Measurements from ENCODE around the gene EEF1AKMT1.

The EEF1AKMT1 gene

GRCh38 chr13:20718958-20719566 is 54.7 kb downstream of the EEF1AKMT1 start:
- Histone ChIP-seq H3K4me2 (ENCODE audit: low read length) (no peak overlapping the region), H3K27ac (no peak overlapping the region), H3K9me3 (ENCODE audit: control insufficient read depth, low read length) (no peaks in the 10 kb centered on the region), H3K27me3 (ENCODE audit: control insufficient read depth, insufficient read depth, low read length) (no peaks in the 10 kb centered on the region), H3K9ac (no peak overlapping the region), H3K4me1 (no peaks in the 10 kb centered on the region), H2AFZ (no peak overlapping the region), H3K4me3 (ENCODE audit: low read depth, low read length) (no peak overlapping the region), H3K79me2 (no peaks in the 10 kb centered on the region), H3K36me3 (ENCODE audit: control insufficient read depth, insufficient read depth, low read length) (no peaks in the 10 kb centered on the region)
- TF ChIP-seq, protein P1, sequence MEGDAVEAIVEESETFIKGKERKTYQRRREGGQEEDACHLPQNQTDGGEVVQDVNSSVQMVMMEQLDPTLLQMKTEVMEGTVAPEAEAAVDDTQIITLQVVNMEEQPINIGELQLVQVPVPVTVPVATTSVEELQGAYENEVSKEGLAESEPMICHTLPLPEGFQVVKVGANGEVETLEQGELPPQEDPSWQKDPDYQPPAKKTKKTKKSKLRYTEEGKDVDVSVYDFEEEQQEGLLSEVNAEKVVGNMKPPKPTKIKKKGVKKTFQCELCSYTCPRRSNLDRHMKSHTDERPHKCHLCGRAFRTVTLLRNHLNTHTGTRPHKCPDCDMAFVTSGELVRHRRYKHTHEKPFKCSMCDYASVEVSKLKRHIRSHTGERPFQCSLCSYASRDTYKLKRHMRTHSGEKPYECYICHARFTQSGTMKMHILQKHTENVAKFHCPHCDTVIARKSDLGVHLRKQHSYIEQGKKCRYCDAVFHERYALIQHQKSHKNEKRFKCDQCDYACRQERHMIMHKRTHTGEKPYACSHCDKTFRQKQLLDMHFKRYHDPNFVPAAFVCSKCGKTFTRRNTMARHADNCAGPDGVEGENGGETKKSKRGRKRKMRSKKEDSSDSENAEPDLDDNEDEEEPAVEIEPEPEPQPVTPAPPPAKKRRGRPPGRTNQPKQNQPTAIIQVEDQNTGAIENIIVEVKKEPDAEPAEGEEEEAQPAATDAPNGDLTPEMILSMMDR (IDR thresholded peaks at IDR 0.05), result no peak

DNA sequence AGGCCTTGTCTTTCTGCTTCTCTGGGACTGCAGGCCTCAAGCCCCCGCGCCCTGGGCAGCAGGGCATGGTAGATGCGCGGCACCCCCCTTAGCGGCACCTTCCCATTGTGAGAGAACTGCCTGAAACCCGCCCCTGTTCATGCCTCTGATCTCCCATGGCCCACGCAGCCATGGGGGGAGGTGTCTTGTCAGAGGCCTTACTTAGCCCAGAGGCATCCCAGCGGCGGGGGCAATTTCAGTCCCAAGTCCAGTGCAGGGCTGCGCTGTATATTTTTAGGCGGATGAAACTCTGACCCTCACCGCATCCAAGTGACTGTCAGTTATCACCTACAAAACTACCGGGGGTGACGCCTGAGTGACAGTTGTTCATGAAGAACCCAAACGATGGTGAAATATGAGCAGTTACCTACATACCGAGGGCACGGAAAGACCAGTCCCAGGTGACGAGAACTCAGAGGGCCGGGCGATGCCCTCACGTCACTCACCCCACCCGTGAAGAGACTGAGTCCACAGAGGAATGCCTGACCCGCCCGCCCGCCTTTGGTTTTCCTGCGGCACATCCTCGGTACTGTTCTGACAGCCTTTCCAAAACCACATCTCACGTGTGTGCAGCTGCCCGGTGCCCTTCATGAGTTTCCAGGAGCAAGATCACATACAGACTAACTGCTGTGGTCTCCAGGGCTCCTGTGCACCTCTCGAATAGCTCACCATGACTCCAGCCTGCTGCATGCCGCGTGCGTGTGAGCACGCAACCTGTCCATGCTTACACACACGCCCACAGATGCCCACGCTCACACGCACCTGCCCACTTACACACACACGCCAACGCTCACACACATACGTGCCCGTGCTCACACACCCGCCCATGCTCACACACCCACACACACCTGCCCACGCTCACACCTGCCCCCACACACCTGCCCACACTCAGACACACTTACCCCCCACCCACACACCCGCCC is 55.9 kb downstream of the EEF1AKMT1 start:
- H3K4me3 ChIP-seq (ENCODE audit: low read depth, low read length), result no peak overlapping the region
- TF ChIP-seq, protein P1 (IDR thresholded peaks at IDR 0.05), result no peak
- H3K27me3 ChIP-seq (ENCODE audit: control insufficient read depth, insufficient read depth, low read length), result no peaks in the 10 kb centered on the region
- no peak overlapping the region for H3K9ac ChIP-seq
- no peaks in the 10 kb centered on the region for H3K9me3 ChIP-seq (ENCODE audit: control insufficient read depth, low read length)
- no peak overlapping the region for H2AFZ ChIP-seq
- H3K4me2 ChIP-seq (ENCODE audit: low read length), result no peak overlapping the region
- H3K27ac ChIP-seq, result no peak overlapping the region
- no peaks in the 10 kb centered on the region for H3K79me2 ChIP-seq
- no peaks in the 10 kb centered on the region for H3K36me3 ChIP-seq (ENCODE audit: control insufficient read depth, insufficient read depth, low read length)
- no peaks in the 10 kb centered on the region for H3K4me1 ChIP-seq

DNA sequence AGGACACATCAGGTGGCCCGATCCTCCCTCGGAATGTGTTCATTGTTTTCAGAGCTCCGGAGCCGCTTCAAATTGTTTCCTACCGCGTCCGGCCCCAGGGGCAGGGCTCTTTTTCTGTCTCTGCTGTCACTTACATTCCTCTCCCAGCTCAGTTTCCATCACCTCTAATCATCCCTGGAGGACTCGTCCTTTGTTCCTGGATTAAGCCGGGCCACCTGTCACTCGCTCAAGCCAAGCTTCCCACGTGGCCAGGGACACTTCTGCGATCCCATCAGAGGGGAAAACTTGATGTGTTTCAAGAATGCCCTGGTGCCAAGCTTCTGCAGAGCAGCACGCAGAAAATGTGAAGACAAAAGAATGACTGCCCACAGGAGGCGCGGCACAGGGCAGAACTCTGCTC is 56.8 kb downstream of the EEF1AKMT1 start:
- Histone ChIP-seq H3K4me1 (no peaks in the 10 kb centered on the region), H3K4me2 (ENCODE audit: low read length) (no peak overlapping the region), H3K36me3 (ENCODE audit: control insufficient read depth, insufficient read depth, low read length) (no peaks in the 10 kb centered on the region), H3K4me3 (ENCODE audit: low read depth, low read length) (no peak overlapping the region), H3K9me3 (ENCODE audit: control insufficient read depth, low read length) (no peaks in the 10 kb centered on the region), H2AFZ (no peak overlapping the region), H3K79me2 (no peaks in the 10 kb centered on the region), H3K27ac (no peak overlapping the region), H3K9ac (no peak overlapping the region), H3K27me3 (ENCODE audit: control insufficient read depth, insufficient read depth, low read length) (no peaks in the 10 kb centered on the region)
- TF ChIP-seq, protein P1 (IDR thresholded peaks at IDR 0.05), result no peak

DNA sequence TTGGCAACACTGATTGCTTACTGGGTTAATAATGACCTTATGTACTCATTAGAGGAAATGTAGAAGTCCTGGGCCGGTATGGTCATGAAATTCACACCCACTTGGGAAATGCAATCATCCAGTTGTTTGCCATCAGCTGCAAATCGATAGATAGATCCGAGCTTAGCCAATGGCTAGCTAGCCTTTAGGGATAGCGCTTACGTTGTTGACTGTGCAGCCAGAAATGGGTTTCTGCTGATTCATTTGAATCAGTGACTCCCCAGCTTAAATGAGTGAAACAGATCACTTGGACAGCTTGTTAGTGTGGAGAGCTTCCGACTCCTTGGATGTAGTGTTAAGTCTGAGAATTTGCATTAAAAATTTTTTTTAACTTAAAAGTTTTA is 58.4 kb downstream of the EEF1AKMT1 start:
- H3K27me3 ChIP-seq (ENCODE audit: control insufficient read depth, insufficient read depth, low read length), result no peaks in the 10 kb centered on the region
- no peak overlapping the region for H3K9ac ChIP-seq
- H3K4me1 ChIP-seq, result no peaks in the 10 kb centered on the region
- no peak overlapping the region for H3K27ac ChIP-seq
- H2AFZ ChIP-seq, result no peak overlapping the region
- H3K9me3 ChIP-seq (ENCODE audit: control insufficient read depth, low read length), result no peaks in the 10 kb centered on the region
- TF ChIP-seq, protein P1 (IDR thresholded peaks at IDR 0.05), result no peak
- H3K36me3 ChIP-seq (ENCODE audit: control insufficient read depth, insufficient read depth, low read length), result no peaks in the 10 kb centered on the region
- H3K4me2 ChIP-seq (ENCODE audit: low read length), result no peak overlapping the region
- no peaks in the 10 kb centered on the region for H3K79me2 ChIP-seq
- H3K4me3 ChIP-seq (ENCODE audit: low read depth, low read length), result no peak overlapping the region
